GM10248 (cell line): ENCODE data around the gene RUSC2.
"Not testable (repeated sequence)": the region's sequence is repeated elsewhere in the genome, so short reads cannot be mapped to it uniquely, and the experiment has no call there.

Experiments
- CTCF ChIA-PET: fragments of 300-600 bp; sonication (Branson Sonifier 250); formaldehyde crosslinking; extraction: SDS; loops from one replicate; lab custom pipeline; 2021; ENCODE audit warnings: antibody characterized with exemption; lab: Yijun Ruan, JAX
- POLR2A ChIA-PET: fragments of 350-650 bp; sonication (Branson Sonifier 250); formaldehyde crosslinking; extraction: SDS; loops from one replicate; lab custom pipeline; 2020; ENCODE audit warnings: antibody characterized with exemption; lab: Yijun Ruan, JAX
- DNase-seq: peaks from one replicate; pipeline ENCODE4 v3.0.0; 2012; ENCODE audit errors: extremely low spot score
- TF ChIP-seq, protein P1 (sequence below): IDR thresholded peaks from 2 replicates; pipeline ENCODE4 v1.5.1; 2012; ENCODE audit warnings: mild to moderate bottlenecking, low read depth; ENCODE audit errors: extremely low read depth, missing control alignments, control extremely low read depth

Gene RUSC2

DNA sequence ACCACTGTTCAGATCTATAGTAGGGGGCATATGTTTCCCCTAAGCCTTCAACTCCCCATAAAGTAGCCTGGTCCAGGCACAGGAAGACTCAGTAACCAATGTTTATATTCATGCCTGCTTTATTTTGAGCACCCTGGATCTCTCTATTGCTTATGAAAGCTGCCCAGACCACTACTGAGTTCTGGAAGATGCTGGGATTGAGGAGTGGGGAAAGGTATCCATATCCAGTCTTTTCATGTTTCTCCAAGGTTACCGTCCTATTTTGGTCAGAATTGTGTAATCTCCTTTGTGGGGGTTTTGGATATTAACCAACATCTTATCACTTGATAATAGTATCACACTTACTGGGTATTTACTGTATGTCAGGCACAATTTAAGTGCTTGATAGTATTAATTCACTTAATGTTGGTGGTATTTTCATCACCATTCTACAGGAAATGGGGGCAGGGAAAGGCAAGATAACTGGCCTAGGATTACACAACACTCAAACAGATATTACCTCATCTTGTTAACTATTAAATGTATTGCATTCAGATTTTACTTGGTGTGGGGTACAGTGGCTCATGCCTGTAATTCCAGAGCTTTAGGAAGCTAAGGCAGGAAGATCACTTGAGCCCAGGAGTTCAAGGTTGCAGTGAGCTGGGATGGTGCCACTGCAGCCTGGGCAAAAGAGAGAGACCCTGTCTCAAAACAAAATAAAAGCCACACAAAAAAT lies 36.3 kb downstream of the RUSC2 start:
- TF ChIP-seq, protein P1, sequence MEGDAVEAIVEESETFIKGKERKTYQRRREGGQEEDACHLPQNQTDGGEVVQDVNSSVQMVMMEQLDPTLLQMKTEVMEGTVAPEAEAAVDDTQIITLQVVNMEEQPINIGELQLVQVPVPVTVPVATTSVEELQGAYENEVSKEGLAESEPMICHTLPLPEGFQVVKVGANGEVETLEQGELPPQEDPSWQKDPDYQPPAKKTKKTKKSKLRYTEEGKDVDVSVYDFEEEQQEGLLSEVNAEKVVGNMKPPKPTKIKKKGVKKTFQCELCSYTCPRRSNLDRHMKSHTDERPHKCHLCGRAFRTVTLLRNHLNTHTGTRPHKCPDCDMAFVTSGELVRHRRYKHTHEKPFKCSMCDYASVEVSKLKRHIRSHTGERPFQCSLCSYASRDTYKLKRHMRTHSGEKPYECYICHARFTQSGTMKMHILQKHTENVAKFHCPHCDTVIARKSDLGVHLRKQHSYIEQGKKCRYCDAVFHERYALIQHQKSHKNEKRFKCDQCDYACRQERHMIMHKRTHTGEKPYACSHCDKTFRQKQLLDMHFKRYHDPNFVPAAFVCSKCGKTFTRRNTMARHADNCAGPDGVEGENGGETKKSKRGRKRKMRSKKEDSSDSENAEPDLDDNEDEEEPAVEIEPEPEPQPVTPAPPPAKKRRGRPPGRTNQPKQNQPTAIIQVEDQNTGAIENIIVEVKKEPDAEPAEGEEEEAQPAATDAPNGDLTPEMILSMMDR = no peak
- DNase-seq = no peak
- CTCF ChIA-PET = interaction anchor here (1.3 kb wide), 1 partner anchor 78 kb away, joined by 3 read pairs; no protein-coding TSS in a partner anchor
- POLR2A ChIA-PET = no interaction called here

DNA sequence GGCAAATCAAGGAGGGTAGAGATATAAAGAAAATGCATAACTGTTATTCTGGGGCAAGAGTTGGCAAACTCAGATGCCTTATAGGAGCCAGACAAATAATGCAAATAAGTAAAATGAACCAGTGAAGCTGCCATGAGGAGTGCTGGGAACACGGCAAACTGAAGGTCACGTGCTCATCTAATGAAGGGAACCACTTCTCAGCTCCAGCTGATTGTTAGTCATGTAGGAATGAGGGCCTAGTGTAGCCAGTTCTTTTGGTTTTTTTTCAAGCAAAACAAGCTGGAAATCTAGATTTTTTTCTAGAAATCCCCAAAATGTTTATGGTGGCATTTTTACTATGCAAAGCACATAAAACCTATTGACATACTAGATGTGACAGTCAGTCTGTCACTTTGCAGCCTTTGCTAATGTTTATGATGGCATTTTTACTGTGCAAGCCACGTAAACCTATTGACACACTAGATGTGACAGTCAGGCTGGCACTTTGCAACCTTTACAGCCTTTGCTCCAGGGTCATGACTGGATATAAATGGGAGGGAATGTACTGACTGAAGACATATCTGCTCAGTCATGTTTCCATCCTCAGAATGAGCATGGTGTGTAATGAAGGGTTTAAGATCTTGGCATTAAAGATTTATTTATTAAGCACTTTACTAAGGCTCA lies 39.4 kb downstream of the RUSC2 start:
- DNase-seq = no peak
- ChIA-PET CTCF (interaction anchor here (1.1 to 1.4 kb wide), 2 partner anchors 9 to 23 kb away, joined by 3 to 4 read pairs; no protein-coding TSS in a partner anchor), POLR2A (no interaction called here)
- TF ChIP-seq, protein P1 = no peak

DNA sequence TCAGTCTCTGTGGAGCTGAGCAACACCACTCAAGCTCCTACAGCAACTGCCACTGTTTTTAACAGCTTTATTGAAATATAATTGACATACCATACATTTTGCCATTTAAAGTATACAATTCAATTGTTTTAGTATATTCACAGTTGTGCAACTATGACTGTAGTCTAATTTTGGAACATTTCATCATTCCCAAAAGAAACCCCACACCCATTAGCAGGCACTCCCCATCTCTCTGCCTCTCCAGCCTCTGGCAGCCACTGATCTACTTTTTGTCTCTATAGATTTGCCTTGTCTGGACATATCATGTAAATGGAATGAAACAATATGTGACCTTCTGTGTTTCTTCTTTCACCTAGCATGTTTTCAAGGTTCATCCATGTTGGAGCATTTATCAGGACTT lies 43.5 kb downstream of the RUSC2 start:
- no peak for DNase-seq
- CTCF ChIA-PET = no interaction called here

DNA sequence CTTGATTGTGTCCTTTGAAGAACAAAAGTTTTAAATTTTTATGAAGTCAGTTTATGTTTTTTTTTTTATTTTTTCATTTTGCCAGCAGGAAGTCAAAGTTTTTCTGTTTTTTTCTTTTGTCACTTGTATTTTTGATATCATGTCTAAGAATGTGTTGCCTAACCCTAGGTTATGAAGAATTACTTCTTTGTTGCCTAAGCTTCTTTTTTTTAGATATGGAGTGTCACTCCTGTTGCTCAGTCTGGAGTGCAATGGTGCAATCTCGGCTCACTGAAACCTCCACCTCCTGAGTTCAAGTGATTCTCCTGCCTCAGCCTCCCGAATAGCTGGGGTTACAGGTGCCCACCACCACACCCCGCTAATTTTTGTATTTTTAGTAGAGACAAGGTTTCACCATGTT lies 45.0 kb downstream of the RUSC2 start:
- DNase-seq, CTCF ChIA-PET: not testable (repeated sequence)
- POLR2A ChIA-PET = interaction anchor here (0.7 kb wide), 1 partner anchor 186 kb away, joined by 6 read pairs; no protein-coding TSS in a partner anchor

More for the DNA sequence above, 43.5 kb downstream of the RUSC2 start:
- POLR2A ChIA-PET = no interaction called here
- TF ChIP-seq, protein P1 = no peak

DNA sequence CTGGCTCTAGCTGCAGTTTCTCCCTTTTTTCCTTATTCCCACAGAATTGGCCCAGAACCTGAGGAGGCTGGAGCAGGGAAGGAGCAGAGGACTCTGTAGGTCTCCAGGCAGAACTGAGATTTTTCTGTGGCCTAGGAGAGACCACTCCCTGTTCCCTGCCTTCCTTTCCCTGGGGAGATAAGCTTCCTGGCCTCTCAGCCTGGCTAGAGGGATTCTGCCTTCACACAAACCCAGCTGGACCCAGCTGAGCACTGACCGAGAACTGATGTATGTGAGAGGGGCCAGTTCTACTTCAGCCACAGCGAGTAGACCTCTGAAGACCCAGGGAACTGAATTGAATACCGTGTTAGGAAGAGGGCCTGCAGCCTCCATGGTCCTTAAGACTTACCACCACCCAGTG lies 48.0 kb downstream of the RUSC2 start:
- TF ChIP-seq, protein P1 = no peak
- no peak for DNase-seq
- CTCF ChIA-PET = interaction anchor here (1.4 to 2.7 kb wide), 4 partner anchors 11 to 62 kb away, joined by 3 to 10 read pairs (median 6); no protein-coding TSS in a partner anchor
- POLR2A ChIA-PET = no interaction called here

DNA sequence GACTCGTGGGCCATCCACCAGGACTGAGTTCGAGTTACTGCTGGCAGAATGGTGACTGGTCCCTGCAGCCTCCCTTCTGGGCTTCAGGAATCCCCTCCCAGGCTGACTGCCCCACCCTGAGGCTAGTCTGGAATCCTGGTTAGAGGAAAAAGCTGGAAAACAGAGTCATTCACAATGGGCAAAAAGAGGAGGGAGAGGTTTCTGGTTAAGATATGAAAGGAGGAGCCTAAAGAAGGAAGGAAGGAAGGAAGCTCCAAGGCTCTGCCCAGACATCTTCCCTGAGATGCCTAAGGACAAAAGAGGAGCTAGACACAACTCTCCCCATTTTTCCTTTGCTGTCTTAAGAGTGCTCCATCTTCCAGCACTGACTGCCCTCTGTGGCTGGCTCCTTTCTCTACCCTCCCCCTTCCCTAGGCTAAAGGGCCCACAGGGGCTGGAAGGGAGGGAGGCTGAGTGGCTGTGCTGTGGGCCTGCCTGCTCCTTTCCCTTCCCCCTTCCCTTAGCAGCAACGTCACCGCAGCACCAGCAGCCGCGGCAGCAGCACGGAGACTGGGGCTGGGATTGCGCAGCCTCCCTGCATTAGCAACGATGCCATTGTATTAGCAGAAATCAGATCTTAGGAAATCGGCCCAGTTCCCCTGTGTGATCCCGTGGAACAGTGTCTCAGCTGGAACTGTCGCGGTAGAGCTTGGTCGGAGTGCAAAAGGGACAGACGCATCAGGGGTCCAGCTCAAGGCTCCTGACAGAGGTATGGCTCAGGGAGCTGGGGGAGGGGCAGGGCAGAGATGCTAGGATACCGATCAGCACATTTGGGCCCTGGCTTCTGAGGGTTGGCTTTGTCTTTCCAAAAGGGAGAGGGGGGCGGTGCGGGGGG lies 48.7 kb downstream of the RUSC2 start:
- CTCF ChIA-PET = interaction anchor here (0.8 to 2.7 kb wide), 10 partner anchors 8 to 422 kb away, joined by 3 to 10 read pairs (median 4); no protein-coding TSS in a partner anchor
- POLR2A ChIA-PET = no interaction called here
- no peak for DNase-seq
- TF ChIP-seq, protein P1 = no peak
